Natural killer cell (primary cell): Measurements from ENCODE around the gene KIAA1614. TPM values are rescaled to one million over a fixed set of nuclear protein-coding genes. Genes with fewer than 3 reads are reported as not detected.

Source experiments
- ATAC-seq, 3 donors: fragments of 150-1000 bp in 2 of 3; fragments of 200-7000 bp in 1 of 3; cut with Tn5 transposase; 1 replicate in 1 of 3; 2 replicates in 2 of 3; pipeline ENCODE4 v1.10.0; 2021; ENCODE audit warnings: mild to moderate bottlenecking in 2 of 3, moderate library complexity in 2 of 3
- DNase-seq, 2 donors: peaks; one replicate each; pipeline versions ENCODE4 v3.0.0 to v3.0.0-alpha.2; 2013 to 2021; ENCODE audit warnings: mixed read lengths in 1 of 2
- H3K27ac ChIP-seq: one replicate; pipeline ENCODE4 v1.5.1; 2013; ENCODE audit warnings: mild to moderate bottlenecking, low read length
- H3K27me3 ChIP-seq: one replicate; pipeline ENCODE4 v1.6.1; 2013; ENCODE audit warnings: low read length; ENCODE audit not compliant: control insufficient read depth, insufficient read depth
- H3K36me3 ChIP-seq: one replicate; pipeline ENCODE4 v1.6.1; 2013; ENCODE audit warnings: low read length; ENCODE audit not compliant: control insufficient read depth, insufficient read depth
- H3K4me1 ChIP-seq: one replicate; pipeline ENCODE4 v1.6.1; 2013; ENCODE audit warnings: low read length; ENCODE audit not compliant: control insufficient read depth, insufficient read depth
- H3K4me3 ChIP-seq: one replicate; pipeline ENCODE4 v1.5.1; 2013; ENCODE audit warnings: low read length
- H3K9me3 ChIP-seq: one replicate; pipeline ENCODE4 v1.6.1; 2013; ENCODE audit warnings: low read length; ENCODE audit not compliant: control insufficient read depth, insufficient read depth
- H3K27ac Mint-ChIP-seq, 2 donors: one replicate each; pipeline ENCODE4 v1.8.0; 2022; ENCODE audit warnings: mild to moderate bottlenecking in 2 of 2, mixed read lengths in 2 of 2, moderate library complexity in 1 of 2
- H3K27me3 Mint-ChIP-seq, 2 donors: one replicate each; pipeline ENCODE4 v1.8.0; 2022; ENCODE audit warnings: low read depth in 2 of 2, mixed read lengths in 2 of 2
- H3K36me3 Mint-ChIP-seq: one replicate; pipeline ENCODE4 v1.8.0; 2022; ENCODE audit warnings: mixed read lengths
- H3K4me1 Mint-ChIP-seq, 2 donors: one replicate each; pipeline ENCODE4 v1.8.0; 2022; ENCODE audit warnings: mixed read lengths in 2 of 2
- H3K4me3 Mint-ChIP-seq: one replicate; pipeline ENCODE4 v1.8.0; 2022; ENCODE audit warnings: mild to moderate bottlenecking, moderate library complexity, mixed read lengths
- H3K9me3 Mint-ChIP-seq, 2 donors: one replicate each; pipeline ENCODE4 v1.8.0; 2022; ENCODE audit warnings: mixed read lengths in 2 of 2
- WGBS: methylation state at CpG from one replicate; pipeline ENCODE4 v1.1.7; 2013; ENCODE audit warnings: missing lambda C conversion rate; ENCODE audit not compliant: insufficient coverage; 5-methylcytosine and 5-hydroxymethylcytosine counted together
- intact Hi-C: fragments of 100-400 bp; cut with micrococcal nuclease; formaldehyde crosslinking; loops from one replicate; pipeline ENCODE4 v1.14.2; 2022
- total RNA-seq, 4 donors: library from RNA; stranded (reverse); fragments of 120-200 nt in 1 of 4; gene quantifications; one replicate each; pipeline versions ENCODE4 v1.2.3 to v1.2.4, GENCODE V29; 2013 to 2022
- TF ChIP-seq, protein P1 (sequence below): fragments of 200-600 bp; IDR thresholded peaks from one replicate; pipeline ENCODE4 v1.8.0; 2022; ENCODE audit warnings: antibody characterized with exemption

The KIAA1614 gene
- total RNA-seq, 3 donors from 2014 or later (not counting 1 experiment from before 2014, with no cell fraction given): 0.09 to 0.80 (median 0.40) TPM

DNA sequence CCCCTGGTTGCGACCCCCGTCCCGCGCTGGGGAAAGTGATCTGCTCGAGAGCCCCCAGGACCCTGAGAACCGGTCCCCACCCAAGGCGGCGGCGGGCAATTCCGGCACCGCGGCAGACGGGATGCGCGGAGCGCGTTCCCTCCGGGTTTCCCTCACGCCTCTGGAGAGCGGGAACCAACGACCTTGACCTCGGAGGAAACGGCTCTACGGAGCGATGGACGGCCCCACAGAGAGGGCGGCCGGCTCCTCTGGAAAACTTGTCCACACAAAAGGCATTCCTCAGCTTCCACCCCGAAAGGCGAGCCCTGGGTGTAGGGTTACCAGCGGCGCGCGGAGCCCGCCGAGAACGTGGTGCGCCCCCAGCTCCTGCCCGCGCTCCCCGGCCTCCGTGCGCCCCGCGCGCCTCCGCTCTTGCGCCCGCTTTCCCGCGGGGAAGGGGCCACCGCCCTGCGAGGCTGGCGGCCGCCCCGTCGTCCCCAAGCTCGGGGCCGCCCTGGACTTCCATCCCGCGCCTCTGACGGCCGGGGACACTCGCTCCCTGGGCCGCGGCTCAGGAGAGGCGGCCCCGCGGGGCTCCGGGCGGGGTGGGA is 391 bp upstream of the KIAA1614 start:
- intact Hi-C loops: no loop called here
- Mint-ChIP-seq H3K36me3 (no peaks in the 10 kb centered on the region), H3K4me3 (peak overlapping the region; percentile 31), H3K27me3 (peaks cover 29 to 32% of the 10 kb centered on the region in 2 donors), H3K9me3 (no peaks in the 10 kb centered on the region), H3K4me1 (peaks cover 0 to 3% of the 10 kb centered on the region in 2 donors), H3K27ac (no peak overlapping the region)
- H3K27ac ChIP-seq: no peak overlapping the region
- TF ChIP-seq, protein P1, sequence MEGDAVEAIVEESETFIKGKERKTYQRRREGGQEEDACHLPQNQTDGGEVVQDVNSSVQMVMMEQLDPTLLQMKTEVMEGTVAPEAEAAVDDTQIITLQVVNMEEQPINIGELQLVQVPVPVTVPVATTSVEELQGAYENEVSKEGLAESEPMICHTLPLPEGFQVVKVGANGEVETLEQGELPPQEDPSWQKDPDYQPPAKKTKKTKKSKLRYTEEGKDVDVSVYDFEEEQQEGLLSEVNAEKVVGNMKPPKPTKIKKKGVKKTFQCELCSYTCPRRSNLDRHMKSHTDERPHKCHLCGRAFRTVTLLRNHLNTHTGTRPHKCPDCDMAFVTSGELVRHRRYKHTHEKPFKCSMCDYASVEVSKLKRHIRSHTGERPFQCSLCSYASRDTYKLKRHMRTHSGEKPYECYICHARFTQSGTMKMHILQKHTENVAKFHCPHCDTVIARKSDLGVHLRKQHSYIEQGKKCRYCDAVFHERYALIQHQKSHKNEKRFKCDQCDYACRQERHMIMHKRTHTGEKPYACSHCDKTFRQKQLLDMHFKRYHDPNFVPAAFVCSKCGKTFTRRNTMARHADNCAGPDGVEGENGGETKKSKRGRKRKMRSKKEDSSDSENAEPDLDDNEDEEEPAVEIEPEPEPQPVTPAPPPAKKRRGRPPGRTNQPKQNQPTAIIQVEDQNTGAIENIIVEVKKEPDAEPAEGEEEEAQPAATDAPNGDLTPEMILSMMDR: no peak
- H3K27me3 ChIP-seq: peaks cover 5% of the 10 kb centered on the region
- H3K4me1 ChIP-seq: peaks cover 7% of the 10 kb centered on the region
- ATAC-seq (peak in 1 of 3 donors; percentile 24), DNase-seq (no peak)
- no peak overlapping the region for H3K4me3 ChIP-seq
- no peaks in the 10 kb centered on the region for H3K36me3 ChIP-seq
- no peaks in the 10 kb centered on the region for H3K9me3 ChIP-seq
- WGBS: under 1% methylated on average over 71 of the region's 71 CpGs

DNA sequence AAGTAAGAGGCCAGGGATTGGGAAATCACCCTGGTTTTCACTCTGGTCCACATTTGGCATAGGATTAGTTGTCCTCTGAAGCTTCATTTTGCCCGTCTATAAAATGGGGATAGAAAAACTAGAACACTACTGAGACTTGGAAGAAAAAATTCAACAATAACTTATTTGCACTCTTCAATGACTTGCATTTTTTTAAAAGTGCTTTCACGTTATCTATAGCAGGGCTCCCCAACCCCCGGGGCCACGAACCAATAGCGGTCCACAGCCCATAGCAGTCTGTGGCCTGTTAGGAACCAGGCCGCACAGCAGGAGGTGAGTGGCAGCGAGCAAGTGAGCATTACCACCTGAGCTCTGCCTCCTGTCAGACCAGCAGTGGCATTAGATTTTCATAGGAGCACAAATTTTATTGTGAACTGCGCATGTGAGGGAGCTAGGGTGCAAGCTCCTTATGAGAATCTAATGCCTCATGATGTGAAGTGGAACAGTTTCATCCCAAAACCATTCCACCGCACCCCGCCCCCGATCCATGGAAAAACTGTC is 2.8 kb downstream of the KIAA1614 start:
- intact Hi-C loops: no loop called here
- no peaks in the 10 kb centered on the region for H3K9me3 Mint-ChIP-seq
- 92% methylated on average over 11 of the region's 11 CpGs for WGBS

DNA sequence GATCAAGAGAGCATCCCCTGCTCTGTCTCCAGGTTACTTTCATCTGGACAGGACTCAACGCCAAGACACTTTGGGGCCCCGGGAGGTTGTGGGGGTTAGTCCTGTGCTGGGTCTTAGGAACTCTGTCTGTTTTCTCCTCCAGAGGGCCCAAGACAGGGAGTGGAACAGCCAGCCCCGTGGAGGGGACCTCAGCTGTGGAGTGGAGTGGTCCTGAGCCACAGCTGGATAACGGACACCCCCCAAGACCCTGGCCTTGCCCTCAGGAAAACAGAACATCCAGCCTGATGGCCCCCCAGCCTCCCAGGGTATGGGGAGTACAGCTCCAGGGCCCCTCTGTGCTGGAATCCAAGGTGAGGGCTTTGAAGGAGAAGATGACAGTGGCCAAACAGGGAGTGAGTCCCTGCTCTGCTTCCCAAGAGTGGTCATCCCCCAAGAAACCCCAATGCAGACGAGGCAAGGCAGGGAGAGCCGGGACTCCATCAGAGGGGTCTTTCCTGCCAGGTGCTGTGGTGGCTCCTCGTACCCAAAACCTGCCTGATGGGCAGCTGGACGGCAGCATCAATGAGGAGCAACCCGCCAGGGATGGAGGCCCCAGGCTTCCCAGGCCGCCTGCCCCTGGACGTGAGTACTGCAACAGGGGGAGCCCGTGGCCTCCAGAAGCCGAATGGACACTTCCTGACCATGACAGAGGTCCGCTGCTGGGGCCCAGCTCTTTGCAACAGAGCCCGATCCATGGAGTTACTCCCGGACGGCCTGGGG is 3.5 kb downstream of the KIAA1614 start:
- DNase-seq: no peak
- Histone ChIP-seq H3K4me1 (peaks cover 7% of the 10 kb centered on the region), H3K9me3 (no peaks in the 10 kb centered on the region), H3K4me3 (no peak overlapping the region), H3K27ac (no peak overlapping the region), H3K36me3 (no peaks in the 10 kb centered on the region), H3K27me3 (peaks cover 5% of the 10 kb centered on the region)
- H3K4me1 Mint-ChIP-seq: peaks cover 0 to 3% of the 10 kb centered on the region in 2 donors
- WGBS: 87% methylated on average over 17 of the region's 17 CpGs
- H3K27me3 Mint-ChIP-seq: peaks cover 18 to 21% of the 10 kb centered on the region in 2 donors
- intact Hi-C loops: no loop called here
- no peak overlapping the region for H3K27ac Mint-ChIP-seq
- no peak for ATAC-seq
- H3K4me3 Mint-ChIP-seq: no peak overlapping the region
- TF ChIP-seq, protein P1: no peak
- no peaks in the 10 kb centered on the region for H3K9me3 Mint-ChIP-seq
- H3K36me3 Mint-ChIP-seq: no peaks in the 10 kb centered on the region

More for the DNA sequence above, 2.8 kb downstream of the KIAA1614 start:
- H3K27ac ChIP-seq: no peak overlapping the region
- no peak for DNase-seq
- H3K36me3 Mint-ChIP-seq: no peaks in the 10 kb centered on the region
- H3K4me1 ChIP-seq: peaks cover 7% of the 10 kb centered on the region
- no peak overlapping the region for H3K4me3 ChIP-seq
- peaks cover 18 to 21% of the 10 kb centered on the region in 2 donors for H3K27me3 Mint-ChIP-seq
- no peaks in the 10 kb centered on the region for H3K9me3 ChIP-seq
- no peak overlapping the region for H3K4me3 Mint-ChIP-seq
- no peak overlapping the region for H3K27ac Mint-ChIP-seq
- TF ChIP-seq, protein P1: no peak
- H3K4me1 Mint-ChIP-seq: peaks cover 0 to 3% of the 10 kb centered on the region in 2 donors
- H3K27me3 ChIP-seq: peaks cover 5% of the 10 kb centered on the region
- no peak for ATAC-seq
- no peaks in the 10 kb centered on the region for H3K36me3 ChIP-seq
